ENCODE data around the gene TANC1.

TANC1 gene

GRCh38 chr2:159234868-159235267 lies 266.4 kb downstream of the TANC1 start:
- Histone ChIP-seq H4K8ac (ENCODE audit: low read depth, low read length) (no peak overlapping the region), H3K4ac (ENCODE audit: low read depth, low read length) (no peak overlapping the region), H3K27ac (ENCODE audit: low read depth, low read length) (no peak overlapping the region), H2BK120ac (ENCODE audit: insufficient read depth, low read length, poor library complexity) (no peak overlapping the region), H4K12ac (ENCODE audit: low read depth, low read length) (no peak overlapping the region), H3K4me1 (ENCODE audit: control insufficient read depth in 1 of 2, insufficient read depth in 2 of 2, low read length in 2 of 2) (no peaks in the 10 kb centered on the region), H2BK5ac (ENCODE audit: low read depth, low read length, poor library complexity) (no peak overlapping the region), H3K9me3 (ENCODE audit: insufficient read depth, low read depth, low read length) (no peaks in the 10 kb centered on the region), H3K4me3 (ENCODE audit: low read depth, low read length) (no peak overlapping the region), H3K9ac (ENCODE audit: low read length) (no peak overlapping the region), H3K27me3 (ENCODE audit: insufficient read depth, low read length) (no peaks in the 10 kb centered on the region), H3K18ac (ENCODE audit: low read length) (no peak overlapping the region), H3K23ac (ENCODE audit: low read length) (no peak overlapping the region), H2BK12ac (ENCODE audit: low read length) (no peak overlapping the region), H2AFZ (ENCODE audit: insufficient read depth, low read length, poor library complexity) (no peak overlapping the region), H2AK5ac (ENCODE audit: low read length) (no peak overlapping the region), H4K91ac (ENCODE audit: low read depth, low read length) (no peak overlapping the region), H3K14ac (ENCODE audit: low read length) (no peak overlapping the region), H3K79me2 (ENCODE audit: control insufficient read depth, insufficient read depth, low read length, poor library complexity) (no peaks in the 10 kb centered on the region), H3K36me3 (ENCODE audit: control insufficient read depth in 1 of 2, insufficient read depth in 2 of 2, low read length in 2 of 2) (peaks cover 23 to 35% of the 10 kb centered on the region in 2 experiments), H3K79me1 (ENCODE audit: low read length) (no peaks in the 10 kb centered on the region), H3K4me2 (ENCODE audit: low read length) (no peak overlapping the region)
- WGBS (ENCODE audit: extremely low coverage, insufficient coverage, insufficient read length) = no CpG with 5 or more reads among the region's 6 CpGs
- DNase-seq = no peak

DNA sequence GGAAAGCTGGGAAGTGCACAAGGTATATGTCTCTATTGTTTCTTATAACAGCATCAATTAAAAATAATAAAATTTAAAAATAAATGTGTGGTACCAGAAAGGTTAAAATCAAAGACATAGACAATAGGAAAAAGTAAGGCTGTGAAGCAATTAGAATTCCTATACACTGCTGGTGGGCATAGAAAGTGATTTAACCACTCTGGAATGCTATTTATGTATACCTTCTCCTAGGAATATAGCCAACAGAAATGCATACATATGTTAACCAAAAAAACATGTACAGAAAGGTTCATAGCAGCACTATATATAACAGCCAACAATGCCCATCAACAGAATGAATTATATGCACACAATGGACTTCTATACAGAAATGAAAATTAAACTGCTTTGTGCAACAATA lies 275.1 kb downstream of the TANC1 start:
- Histone ChIP-seq H3K9me3 (ENCODE audit: insufficient read depth, low read depth, low read length) (no peaks in the 10 kb centered on the region), H3K23ac (ENCODE audit: low read length) (no peak overlapping the region), H2AK5ac (ENCODE audit: low read length) (no peak overlapping the region), H3K36me3 (ENCODE audit: control insufficient read depth in 1 of 2, insufficient read depth in 2 of 2, low read length in 2 of 2) (peaks cover 8 to 9% of the 10 kb centered on the region in 2 experiments), H3K4me2 (ENCODE audit: low read length) (no peak overlapping the region), H4K8ac (ENCODE audit: low read depth, low read length) (no peak overlapping the region), H4K91ac (ENCODE audit: low read depth, low read length) (no peak overlapping the region), H3K18ac (ENCODE audit: low read length) (no peak overlapping the region), H3K79me1 (ENCODE audit: low read length) (no peaks in the 10 kb centered on the region), H3K14ac (ENCODE audit: low read length) (no peak overlapping the region), H3K27me3 (ENCODE audit: insufficient read depth, low read length) (no peaks in the 10 kb centered on the region), H3K27ac (ENCODE audit: low read depth, low read length) (no peak overlapping the region), H3K4me1 (ENCODE audit: control insufficient read depth in 1 of 2, insufficient read depth in 2 of 2, low read length in 2 of 2) (no peaks in the 10 kb centered on the region), H4K12ac (ENCODE audit: low read depth, low read length) (no peak overlapping the region), H3K9ac (ENCODE audit: low read length) (no peak overlapping the region), H3K4me3 (ENCODE audit: low read depth, low read length) (no peak overlapping the region), H3K4ac (ENCODE audit: low read depth, low read length) (no peak overlapping the region), H2BK12ac (ENCODE audit: low read length) (no peak overlapping the region), H3K79me2 (ENCODE audit: control insufficient read depth, insufficient read depth, low read length, poor library complexity) (no peaks in the 10 kb centered on the region), H2BK120ac (ENCODE audit: insufficient read depth, low read length, poor library complexity) (no peak overlapping the region), H2BK5ac (ENCODE audit: low read depth, low read length, poor library complexity) (no peak overlapping the region), H2AFZ (ENCODE audit: insufficient read depth, low read length, poor library complexity) (no peak overlapping the region)
- peak in 1 of 2 donors; percentile 59 for DNase-seq

DNA sequence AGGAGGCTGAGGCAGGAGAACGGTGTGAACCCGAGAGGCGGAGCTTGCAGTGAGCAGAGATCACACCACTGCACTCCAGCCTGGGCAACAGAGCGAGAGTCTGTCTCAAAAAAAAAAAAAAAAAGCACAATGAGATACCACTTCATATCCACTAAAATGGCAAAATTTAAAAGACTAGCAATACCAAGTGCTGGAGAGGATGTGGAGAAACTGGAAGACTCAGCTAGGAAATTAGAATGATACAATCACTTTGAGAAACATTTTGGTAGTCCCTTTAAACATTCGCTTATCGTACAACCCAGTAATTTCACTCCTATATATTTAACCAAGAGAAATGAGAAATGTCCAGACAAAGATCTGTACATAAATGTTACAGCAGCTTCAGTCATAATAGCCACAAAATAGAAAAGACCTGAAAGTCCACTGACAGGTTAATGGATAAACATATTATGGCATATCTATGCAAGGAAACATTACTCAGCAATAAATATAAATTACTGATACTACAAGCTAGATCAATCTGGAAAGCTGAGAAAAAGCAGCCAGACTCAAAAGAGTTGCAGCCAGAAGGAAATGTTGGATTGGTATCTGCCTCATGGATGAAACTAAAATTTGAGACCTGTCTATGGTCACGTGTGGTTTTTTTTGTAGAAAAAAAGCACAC lies 278.0 kb downstream of the TANC1 start:
- H4K91ac ChIP-seq (ENCODE audit: low read depth, low read length) = no peak overlapping the region
- H2AFZ ChIP-seq (ENCODE audit: insufficient read depth, low read length, poor library complexity) = no peak overlapping the region
- H3K27me3 ChIP-seq (ENCODE audit: insufficient read depth, low read length) = no peaks in the 10 kb centered on the region
- H4K12ac ChIP-seq (ENCODE audit: low read depth, low read length) = no peak overlapping the region
- H3K79me2 ChIP-seq (ENCODE audit: control insufficient read depth, insufficient read depth, low read length, poor library complexity) = no peaks in the 10 kb centered on the region
- DNase-seq = no peak
- no peak overlapping the region for H4K8ac ChIP-seq (ENCODE audit: low read depth, low read length)
- H3K18ac ChIP-seq (ENCODE audit: low read length) = no peak overlapping the region
- no peak overlapping the region for H3K4me2 ChIP-seq (ENCODE audit: low read length)
- no peak overlapping the region for H3K23ac ChIP-seq (ENCODE audit: low read length)
- H3K4me3 ChIP-seq (ENCODE audit: low read depth, low read length) = no peak overlapping the region
- no peaks in the 10 kb centered on the region for H3K9me3 ChIP-seq (ENCODE audit: insufficient read depth, low read depth, low read length)
- H3K36me3 ChIP-seq (ENCODE audit: control insufficient read depth in 1 of 2, insufficient read depth in 2 of 2, low read length in 2 of 2) = peaks cover 0 to 9% of the 10 kb centered on the region in 2 experiments
- no peak overlapping the region for H3K27ac ChIP-seq (ENCODE audit: low read depth, low read length)
- H3K14ac ChIP-seq (ENCODE audit: low read length) = no peak overlapping the region
- H3K79me1 ChIP-seq (ENCODE audit: low read length) = no peaks in the 10 kb centered on the region
- H2BK5ac ChIP-seq (ENCODE audit: low read depth, low read length, poor library complexity) = no peak overlapping the region
- WGBS (ENCODE audit: extremely low coverage, insufficient coverage, insufficient read length) = no CpG with 5 or more reads among the region's 7 CpGs
- H3K4ac ChIP-seq (ENCODE audit: low read depth, low read length) = no peak overlapping the region
- no peak overlapping the region for H2BK12ac ChIP-seq (ENCODE audit: low read length)
- no peak overlapping the region for H2AK5ac ChIP-seq (ENCODE audit: low read length)
- no peak overlapping the region for H2BK120ac ChIP-seq (ENCODE audit: insufficient read depth, low read length, poor library complexity)
- no peak overlapping the region for H3K9ac ChIP-seq (ENCODE audit: low read length)
- peaks cover 0 to 5% of the 10 kb centered on the region in 2 experiments for H3K4me1 ChIP-seq (ENCODE audit: control insufficient read depth in 1 of 2, insufficient read depth in 2 of 2, low read length in 2 of 2)

DNA sequence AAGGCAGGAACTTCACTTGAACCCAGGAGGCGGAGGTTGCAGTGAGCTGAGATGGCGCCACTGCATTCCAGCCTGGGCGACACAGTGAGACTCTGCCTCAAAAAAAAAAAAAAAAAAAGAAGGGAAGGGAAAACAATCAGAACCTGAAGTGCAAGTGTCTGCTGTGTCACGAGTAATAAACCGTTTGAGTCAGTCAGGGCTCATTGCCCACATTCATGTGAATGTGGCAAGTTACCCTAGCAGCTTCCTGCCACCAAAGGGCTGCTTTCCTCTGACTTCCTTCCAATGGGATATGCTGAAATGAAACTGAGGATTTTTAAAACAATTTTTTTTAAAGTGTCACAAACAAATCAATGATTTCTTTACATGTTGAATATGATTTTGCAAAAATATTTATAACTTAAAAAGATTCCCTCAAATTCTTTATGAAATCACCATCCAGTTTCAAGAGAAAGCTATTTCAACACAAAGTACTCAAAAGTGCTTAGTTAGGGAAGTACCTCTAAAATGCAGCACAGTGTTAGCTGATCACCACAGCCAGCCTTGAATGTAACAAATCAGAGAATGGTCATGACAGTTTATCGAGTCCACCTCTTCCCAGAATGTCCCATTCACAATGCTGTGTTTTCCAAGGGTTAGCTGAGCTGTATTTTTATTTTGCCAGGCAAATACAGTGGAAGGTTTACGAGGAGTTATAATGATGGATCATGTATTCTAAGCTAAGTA lies 281.7 kb downstream of the TANC1 start:
- Histone ChIP-seq H3K23ac (ENCODE audit: low read length) (no peak overlapping the region), H2AFZ (ENCODE audit: insufficient read depth, low read length, poor library complexity) (no peak overlapping the region), H3K9ac (ENCODE audit: low read length) (no peak overlapping the region), H2BK12ac (ENCODE audit: low read length) (no peak overlapping the region), H3K27me3 (ENCODE audit: insufficient read depth, low read length) (no peaks in the 10 kb centered on the region), H2BK5ac (ENCODE audit: low read depth, low read length, poor library complexity) (no peak overlapping the region), H4K91ac (ENCODE audit: low read depth, low read length) (no peak overlapping the region), H3K4me1 (ENCODE audit: control insufficient read depth in 1 of 2, insufficient read depth in 2 of 2, low read length in 2 of 2) (peaks cover 0 to 5% of the 10 kb centered on the region in 2 experiments), H4K8ac (ENCODE audit: low read depth, low read length) (no peak overlapping the region), H3K9me3 (ENCODE audit: insufficient read depth, low read depth, low read length) (no peaks in the 10 kb centered on the region), H3K36me3 (ENCODE audit: control insufficient read depth in 1 of 2, insufficient read depth in 2 of 2, low read length in 2 of 2) (peaks cover 0 to 10% of the 10 kb centered on the region in 2 experiments), H3K18ac (ENCODE audit: low read length) (no peak overlapping the region), H3K4me2 (ENCODE audit: low read length) (no peak overlapping the region), H2AK5ac (ENCODE audit: low read length) (no peak overlapping the region), H3K4ac (ENCODE audit: low read depth, low read length) (no peak overlapping the region), H3K79me2 (ENCODE audit: control insufficient read depth, insufficient read depth, low read length, poor library complexity) (no peaks in the 10 kb centered on the region), H3K14ac (ENCODE audit: low read length) (no peak overlapping the region), H3K27ac (ENCODE audit: low read depth, low read length) (no peak overlapping the region), H3K79me1 (ENCODE audit: low read length) (no peaks in the 10 kb centered on the region), H4K12ac (ENCODE audit: low read depth, low read length) (no peak overlapping the region), H3K4me3 (ENCODE audit: low read depth, low read length) (no peak overlapping the region), H2BK120ac (ENCODE audit: insufficient read depth, low read length, poor library complexity) (no peak overlapping the region)
- WGBS (ENCODE audit: extremely low coverage, insufficient coverage, insufficient read length) = no CpG with 5 or more reads among the region's 7 CpGs
- peak; percentile 70 to 85 for DNase-seq

Data from trophoblast cell (in vitro differentiated cells and primary cell).